ENCODE data around the gene CCDC187.

- TF ChIP-seq CTCF (IDR thresholded peaks at IDR 0.05) (no peak), POLR2A (IDR thresholded peaks at IDR 0.05) (no peak)
Observed at GRCh38 chr9:136229096-136230065, 74.5 kb downstream of the CCDC187 start.

All from uterus (tissue), 2 donors.